GM23248 (cell line): Measurements from ENCODE around the gene MAML3. TPM values are rescaled to one million over a fixed set of nuclear protein-coding genes. Genes with fewer than 3 reads are reported as not detected.

Source experiments
- DNase-seq: peaks from one replicate; pipeline ENCODE4 v3.0.0-alpha.2; 2015
- H2AFZ ChIP-seq: fragments of 200-600 bp; sonication (generic); 2 replicates; pipeline ENCODE4 v1.6.1; 2016; ENCODE audit warnings: antibody characterized with exemption
- H3F3A ChIP-seq: fragments of 200-600 bp; sonication (generic); 2 replicates; pipeline ENCODE4 v1.6.1; 2016; ENCODE audit warnings: mild to moderate bottlenecking, antibody characterized with exemption, mixed run types; ENCODE audit not compliant: insufficient read depth
- H3K27ac ChIP-seq: fragments of 200-600 bp; sonication (generic); 2 replicates; pipeline ENCODE4 v1.5.1; 2016; ENCODE audit warnings: mild to moderate bottlenecking
- H3K27me3 ChIP-seq: fragments of 200-600 bp; sonication (generic); replicated peaks from 2 replicates; pipeline ENCODE4 v1.6.1; 2016; ENCODE audit warnings: mild to moderate bottlenecking; ENCODE audit not compliant: insufficient read depth
- H3K36me3 ChIP-seq: fragments of 200-600 bp; sonication (generic); 2 replicates; pipeline ENCODE4 v1.6.1; 2016; ENCODE audit warnings: low read depth, mild to moderate bottlenecking
- H3K4me1 ChIP-seq: fragments of 200-600 bp; sonication (generic); 2 replicates; pipeline ENCODE4 v1.6.1; 2016; ENCODE audit warnings: mild to moderate bottlenecking; ENCODE audit not compliant: insufficient read depth
- H3K4me2 ChIP-seq: fragments of 200-600 bp; sonication (generic); one replicate; pipeline ENCODE4 v1.6.1; 2016; ENCODE audit warnings: mild to moderate bottlenecking; ENCODE audit not compliant: unreplicated experiment
- H3K4me3 ChIP-seq: fragments of 200-600 bp; sonication (generic); 2 replicates; pipeline ENCODE4 v1.5.1; 2016; ENCODE audit warnings: mild to moderate bottlenecking
- H3K79me2 ChIP-seq: fragments of 200-600 bp; sonication (generic); 2 replicates; pipeline ENCODE4 v1.6.1; 2016; ENCODE audit warnings: mild to moderate bottlenecking; ENCODE audit not compliant: insufficient read depth
- H3K9ac ChIP-seq: fragments of 200-600 bp; sonication (generic); 2 replicates; pipeline ENCODE4 v1.6.1; 2016; ENCODE audit warnings: mild to moderate bottlenecking
- H3K9me2 ChIP-seq: fragments of 200-600 bp; sonication (generic); 2 replicates; pipeline ENCODE4 v1.6.1; 2016; ENCODE audit warnings: mixed run types, mild to moderate bottlenecking, moderate library complexity; ENCODE audit not compliant: insufficient read depth
- H3K9me3 ChIP-seq: fragments of 200-600 bp; sonication (generic); one replicate; pipeline ENCODE4 v1.6.1; 2017; ENCODE audit warnings: low read depth
- H4K20me1 ChIP-seq: fragments of 200-600 bp; sonication (generic); 2 replicates; pipeline ENCODE4 v1.6.0; 2016; ENCODE audit not compliant: insufficient read depth
- EZH2 ChIP-seq: fragments of 200-600 bp; sonication (generic); IDR thresholded peaks from 2 replicates; pipeline ENCODE4 v1.6.1; 2018; ENCODE audit warnings: antibody characterized with exemption, mild to moderate bottlenecking; ENCODE audit not compliant: insufficient read depth, poor library complexity, severe bottlenecking
- EZH2phosphoT487 ChIP-seq: fragments of 200-600 bp; sonication (generic); IDR thresholded peaks from 2 replicates; pipeline ENCODE4 v1.6.1; 2018; ENCODE audit warnings: antibody characterized with exemption, moderate library complexity, mild to moderate bottlenecking, low read depth; ENCODE audit not compliant: insufficient read depth
- WGBS, 2 experiments: methylation state at CpG; one replicate each; pipeline ENCODE4 v1.1.6; 2015 to 2017; ENCODE audit warnings: low lambda C conversion rate in 2 of 2, low coverage in 1 of 2; ENCODE audit errors: missing lambda C conversion rate in 2 of 2; 5-methylcytosine and 5-hydroxymethylcytosine counted together
- in situ Hi-C: fragments of 300-500 bp; cut with MboI; formaldehyde crosslinking; loops from 2 replicates; pipeline ENCODE4 v1.15.0; 2020
- polyA plus RNA-seq: library from polyadenylated mRNA; unstranded; fragments of >200 nt; fragmentation: Nextera tagmentation; extraction: Ambion mirVana; gene quantifications from 2 replicates; pipeline ENCODE4 v1.2.1, GENCODE V29; 2016
- total RNA-seq: library from RNA; depleted of rRNA; stranded (reverse); fragments of >200 nt; shearing (Covaris generic); gene quantifications from 2 replicates; pipeline ENCODE4 v1.2.3, GENCODE V29; 2014

The MAML3 gene
- total and polyA plus RNA-seq, 2 experiments from 2014 or later = 0.96 to 1.5 TPM

DNA sequence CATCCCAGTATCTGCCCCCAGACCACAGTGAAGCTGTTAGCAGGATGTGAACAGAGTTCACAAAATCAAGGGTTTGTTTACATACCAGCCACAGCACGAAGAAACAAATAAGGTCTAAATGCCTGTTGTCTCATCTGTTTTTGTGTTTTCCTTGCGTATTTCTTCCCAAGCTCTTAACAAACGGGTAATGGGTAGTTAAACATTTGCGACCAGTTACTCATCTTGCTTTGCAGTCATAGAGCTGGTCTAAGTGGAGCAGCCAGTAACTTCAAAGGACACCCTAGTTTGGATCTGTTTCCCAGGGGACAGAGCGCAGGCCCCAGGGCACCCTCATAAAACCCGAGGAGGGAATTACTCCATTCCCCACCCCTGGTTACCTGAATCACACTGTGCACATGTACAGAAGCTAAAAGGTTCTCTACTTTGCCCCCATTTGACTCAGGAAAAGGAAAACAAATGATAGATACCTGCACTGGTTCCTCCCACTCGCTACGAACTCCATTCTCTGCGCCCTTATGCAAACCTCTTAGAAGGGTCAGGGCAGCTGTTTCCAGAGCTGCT lies 68.8 kb downstream of the MAML3 start:
- no peak overlapping the region for H3K27ac ChIP-seq
- H3K36me3 ChIP-seq = no peaks in the 10 kb centered on the region
- H2AFZ ChIP-seq = peak overlapping the region; percentile 35
- no peaks in the 10 kb centered on the region for H3K9me3 ChIP-seq
- H3K4me3 ChIP-seq = no peak overlapping the region
- no peaks in the 10 kb centered on the region for H3K27me3 ChIP-seq
- in situ Hi-C loops = no loop called here
- 67 to 71% methylated on average over 9 of the region's 9 CpGs for WGBS, 2 experiments
- no peaks in the 10 kb centered on the region for H3K9me2 ChIP-seq
- no peak for DNase-seq
- H3K4me1 ChIP-seq = peaks cover 25% of the 10 kb centered on the region
- H3F3A ChIP-seq = peaks cover 12% of the 10 kb centered on the region; the same call in 1 of the 2 replicates
- H3K79me2 ChIP-seq = no peaks in the 10 kb centered on the region
- no peak for TF ChIP-seq EZH2phosphoT487
- TF ChIP-seq EZH2 = no peak
- no peak overlapping the region for H3K4me2 ChIP-seq
- H3K9ac ChIP-seq = no peak overlapping the region
- no peaks in the 10 kb centered on the region for H4K20me1 ChIP-seq

GRCh38 chr4:140084385-140084784 lies 69.6 kb downstream of the MAML3 start:
- in situ Hi-C loops = no loop called here
- no peak for DNase-seq
- peak overlapping the region; percentile 35 for H2AFZ ChIP-seq
- H3K27me3 ChIP-seq = no peaks in the 10 kb centered on the region
- 76 to 82% methylated on average over 5 of the region's 5 CpGs for WGBS, 2 experiments
- H3K4me2 ChIP-seq = no peak overlapping the region
- no peaks in the 10 kb centered on the region for H3K9me3 ChIP-seq
- H3K4me3 ChIP-seq = no peak overlapping the region
- H3K79me2 ChIP-seq = no peaks in the 10 kb centered on the region
- H3K9ac ChIP-seq = no peak overlapping the region
- no peaks in the 10 kb centered on the region for H4K20me1 ChIP-seq
- TF ChIP-seq EZH2 (no peak), EZH2phosphoT487 (no peak)
- peaks cover 7% of the 10 kb centered on the region; the same call in 1 of the 2 replicates for H3F3A ChIP-seq
- H3K27ac ChIP-seq = no peak overlapping the region
- H3K4me1 ChIP-seq = peaks cover 21% of the 10 kb centered on the region
- no peaks in the 10 kb centered on the region for H3K36me3 ChIP-seq
- no peaks in the 10 kb centered on the region for H3K9me2 ChIP-seq

DNA sequence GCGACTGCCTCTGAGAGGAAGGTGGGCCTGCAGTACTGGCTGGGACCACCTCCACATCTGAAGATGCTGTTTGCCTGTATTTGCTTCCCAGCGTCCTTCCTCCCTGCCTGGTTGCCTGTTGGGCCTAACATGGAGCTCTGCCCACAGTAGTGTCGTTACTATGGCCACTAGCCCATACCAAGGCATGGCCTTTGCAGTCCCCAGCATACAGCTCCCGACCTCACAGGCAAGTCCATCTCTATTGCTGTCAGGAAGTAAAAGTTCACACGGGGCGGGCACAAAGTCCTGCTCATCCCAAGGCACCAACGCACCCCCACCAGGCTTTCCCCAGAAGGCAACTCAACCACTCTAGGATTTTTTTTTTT lies 71.6 kb downstream of the MAML3 start:
- no peaks in the 10 kb centered on the region for H3K79me2 ChIP-seq
- H3K9me3 ChIP-seq = no peaks in the 10 kb centered on the region
- H3K9ac ChIP-seq = no peak overlapping the region
- TF ChIP-seq EZH2phosphoT487 = no peak
- no peaks in the 10 kb centered on the region for H4K20me1 ChIP-seq
- no peak for DNase-seq
- H3K4me1 ChIP-seq = peaks cover 15% of the 10 kb centered on the region
- no peak overlapping the region for H3K4me3 ChIP-seq
- H2AFZ ChIP-seq = no peak overlapping the region
- H3K4me2 ChIP-seq = no peak overlapping the region
- H3K9me2 ChIP-seq = no peaks in the 10 kb centered on the region
- no peak overlapping the region for H3K27ac ChIP-seq
- H3K27me3 ChIP-seq = no peaks in the 10 kb centered on the region
- WGBS, 2 experiments = 74 to 87% methylated on average over 7 of the region's 7 CpGs
- H3F3A ChIP-seq = no peaks in the 10 kb centered on the region
- no peaks in the 10 kb centered on the region for H3K36me3 ChIP-seq
- in situ Hi-C loops = no loop called here

- H3K4me1 ChIP-seq = peaks cover 15% of the 10 kb centered on the region
- DNase-seq = no peak
- no peaks in the 10 kb centered on the region for H3K36me3 ChIP-seq
- no peak overlapping the region for H3K27ac ChIP-seq
- no peaks in the 10 kb centered on the region for H3K9me2 ChIP-seq
- 86 to 92% methylated on average over 8 of the region's 8 CpGs for WGBS, 2 experiments
- H3K27me3 ChIP-seq = no peaks in the 10 kb centered on the region
- no peaks in the 10 kb centered on the region for H3K79me2 ChIP-seq
- no peak for TF ChIP-seq EZH2phosphoT487
- TF ChIP-seq EZH2 = no peak
- no peaks in the 10 kb centered on the region for H3F3A ChIP-seq
- H3K4me2 ChIP-seq = no peak overlapping the region
- in situ Hi-C loops = no loop called here
- no peaks in the 10 kb centered on the region for H4K20me1 ChIP-seq
- no peak overlapping the region for H2AFZ ChIP-seq
- H3K9ac ChIP-seq = no peak overlapping the region
- H3K4me3 ChIP-seq = no peak overlapping the region
- no peaks in the 10 kb centered on the region for H3K9me3 ChIP-seq
Observed at GRCh38 chr4:140081641-140082390, 72.2 kb downstream of the MAML3 start.
